Mucosa of stomach (tissue), 1 donor: ENCODE data around the gene EXOC6B.
"Not testable (repeated sequence)": the region's sequence is repeated elsewhere in the genome, so short reads cannot be mapped to it uniquely, and the experiment has no call there.

Experiments
- H3K27me3 ChIP-seq: one replicate; pipeline ENCODE4 v1.7.0; 2013; ENCODE audit warnings: mild to moderate bottlenecking, low read length; ENCODE audit not compliant: control insufficient read depth, insufficient read depth
- H3K36me3 ChIP-seq: one replicate; pipeline ENCODE4 v1.7.0; 2013; ENCODE audit warnings: low read length; ENCODE audit not compliant: control insufficient read depth, insufficient read depth
- H3K4me1 ChIP-seq: one replicate; pipeline ENCODE4 v1.7.0; 2013; ENCODE audit warnings: mild to moderate bottlenecking, low read length; ENCODE audit not compliant: control insufficient read depth, insufficient read depth
- H3K4me3 ChIP-seq: one replicate; pipeline ENCODE4 v1.7.0; 2013; ENCODE audit warnings: low read length
- H3K9ac ChIP-seq: one replicate; pipeline ENCODE4 v1.7.0; 2013; ENCODE audit warnings: mild to moderate bottlenecking, low read length, moderate library complexity
- H3K9me3 ChIP-seq: one replicate; pipeline ENCODE4 v1.7.0; 2013; ENCODE audit warnings: mild to moderate bottlenecking, low read length, moderate library complexity; ENCODE audit not compliant: control insufficient read depth
- donor health status: Pancreatic carcinoma.

The EXOC6B gene

DNA sequence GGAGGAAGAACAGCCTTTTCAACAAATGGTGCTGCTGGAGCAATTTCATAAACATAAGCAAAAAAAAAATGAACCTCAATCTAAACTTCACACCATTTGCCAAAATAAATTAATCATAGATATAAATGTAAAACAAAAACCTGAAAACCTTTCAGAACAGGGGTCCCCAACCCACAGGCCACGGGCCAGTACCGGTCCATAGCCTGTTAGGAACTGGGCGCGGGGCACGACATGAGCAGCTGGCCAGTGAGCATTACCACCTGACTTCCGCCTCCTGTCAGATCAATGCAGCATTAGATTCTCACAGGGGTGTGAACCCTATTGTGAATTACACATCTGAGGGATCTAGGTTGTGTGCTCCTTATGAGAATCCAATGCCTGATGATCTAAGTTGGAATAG, 176.0 kb downstream of the EXOC6B start:
- no peaks in the 10 kb centered on the region for H3K9me3 ChIP-seq
- H3K9ac ChIP-seq = no peak overlapping the region
- no peaks in the 10 kb centered on the region for H3K36me3 ChIP-seq
- H3K4me1 ChIP-seq = no peaks in the 10 kb centered on the region
- H3K4me3 ChIP-seq = no peak overlapping the region
- no peaks in the 10 kb centered on the region for H3K27me3 ChIP-seq

DNA sequence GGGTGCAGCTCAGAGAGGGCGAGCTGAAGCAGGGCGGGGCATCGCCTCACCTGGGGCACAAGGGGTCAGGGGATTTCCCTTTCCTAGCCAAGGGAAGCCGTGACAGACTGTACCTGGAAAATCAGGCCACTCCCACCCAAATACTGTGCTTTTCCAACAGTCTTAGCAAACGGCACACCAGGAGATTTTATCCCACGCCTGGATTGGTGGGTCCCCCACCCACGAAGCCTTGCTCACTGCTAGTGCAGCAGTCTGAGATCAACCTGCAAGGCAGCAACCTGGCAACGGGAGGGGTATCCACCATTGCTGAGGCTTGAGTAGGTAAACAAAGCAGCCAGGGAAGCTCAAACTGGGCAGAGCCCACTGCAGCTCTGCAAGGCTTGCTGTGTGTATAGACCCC, 184.6 kb downstream of the EXOC6B start:
- not testable (repeated sequence) for H3K36me3 ChIP-seq, H3K27me3 ChIP-seq, H3K9me3 ChIP-seq, H3K4me1 ChIP-seq, H3K4me3 ChIP-seq, H3K9ac ChIP-seq

DNA sequence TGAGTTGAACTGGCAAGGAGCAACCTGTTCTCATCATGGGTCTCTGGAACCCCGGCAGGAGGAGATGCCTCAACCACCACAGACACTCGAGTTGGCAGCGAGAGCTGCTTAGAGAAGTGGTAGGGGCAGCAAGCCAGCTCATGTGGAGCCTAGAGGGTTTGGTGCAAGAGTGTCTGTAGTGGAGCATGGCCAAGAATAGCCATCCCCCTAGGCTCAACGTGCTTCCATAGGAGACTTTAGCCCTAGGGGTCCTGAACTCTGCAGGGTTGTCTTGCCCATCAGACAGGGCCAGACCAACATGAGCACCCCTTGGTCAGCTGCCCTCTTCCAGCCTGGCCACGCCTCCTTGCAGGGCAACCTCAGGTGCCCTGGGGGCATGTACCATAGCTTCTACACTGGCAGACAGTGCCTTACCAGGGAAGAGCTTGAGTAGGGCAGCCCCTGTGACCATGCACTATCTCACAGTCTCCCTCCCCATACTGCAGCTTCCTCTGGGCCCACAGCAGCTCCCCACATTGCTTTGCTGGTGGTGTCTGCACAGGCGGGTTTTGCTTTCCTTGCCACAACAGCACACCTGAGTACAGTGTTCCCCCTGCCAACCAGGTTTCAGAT, 187.1 kb downstream of the EXOC6B start:
- no peaks in the 10 kb centered on the region for H3K9me3 ChIP-seq
- no peaks in the 10 kb centered on the region for H3K36me3 ChIP-seq
- H3K27me3 ChIP-seq = no peaks in the 10 kb centered on the region
- no peak overlapping the region for H3K9ac ChIP-seq
- H3K4me3 ChIP-seq = no peak overlapping the region
- no peaks in the 10 kb centered on the region for H3K4me1 ChIP-seq

DNA sequence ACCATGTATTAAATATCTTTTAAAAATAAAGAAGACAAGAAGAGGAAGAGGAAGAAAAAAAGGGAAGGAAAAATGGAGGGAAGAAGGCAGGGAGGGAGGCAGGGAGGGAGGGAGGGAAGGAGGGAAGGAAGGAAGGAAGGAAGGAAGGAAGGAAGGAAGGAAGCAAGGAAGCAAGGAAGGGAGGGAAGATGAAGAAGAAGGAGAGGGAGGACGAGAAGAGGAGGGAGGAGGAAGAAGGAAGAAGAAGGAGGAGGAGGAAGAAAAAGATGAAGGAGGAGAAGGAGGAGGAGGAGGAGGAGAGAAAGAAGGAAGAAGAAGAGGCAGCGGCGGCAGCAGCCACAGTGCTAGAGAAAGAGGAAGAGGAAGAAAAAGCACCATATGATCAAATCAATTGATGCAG, 189.6 kb downstream of the EXOC6B start:
- no peaks in the 10 kb centered on the region for H3K27me3 ChIP-seq
- no peak overlapping the region for H3K9ac ChIP-seq
- H3K4me3 ChIP-seq = no peak overlapping the region

DNA sequence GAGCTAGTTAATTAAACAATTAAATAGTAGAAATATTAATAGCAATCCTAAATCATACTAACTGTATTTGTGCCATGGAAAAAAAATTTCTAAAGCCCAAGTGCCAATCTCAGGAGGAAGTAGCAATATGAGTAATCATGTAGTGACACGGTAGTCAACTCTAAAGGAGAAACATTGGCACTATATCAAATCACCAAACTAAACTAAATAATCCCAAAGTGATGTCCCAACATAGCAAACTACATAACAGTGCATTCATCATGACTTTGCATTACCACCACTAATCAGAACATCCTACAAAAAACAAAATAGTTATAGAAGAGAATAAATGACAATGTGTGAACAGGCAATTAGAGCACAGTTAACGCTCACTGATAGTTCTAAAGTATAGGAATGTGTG, 195.1 kb downstream of the EXOC6B start:
- no peak overlapping the region for H3K9ac ChIP-seq
- H3K36me3 ChIP-seq = no peaks in the 10 kb centered on the region

More for the DNA sequence above, 189.6 kb downstream of the EXOC6B start:
- Histone ChIP-seq H3K4me1 (peaks cover 4% of the 10 kb centered on the region), H3K9me3 (no peaks in the 10 kb centered on the region), H3K36me3 (no peaks in the 10 kb centered on the region)

DNA sequence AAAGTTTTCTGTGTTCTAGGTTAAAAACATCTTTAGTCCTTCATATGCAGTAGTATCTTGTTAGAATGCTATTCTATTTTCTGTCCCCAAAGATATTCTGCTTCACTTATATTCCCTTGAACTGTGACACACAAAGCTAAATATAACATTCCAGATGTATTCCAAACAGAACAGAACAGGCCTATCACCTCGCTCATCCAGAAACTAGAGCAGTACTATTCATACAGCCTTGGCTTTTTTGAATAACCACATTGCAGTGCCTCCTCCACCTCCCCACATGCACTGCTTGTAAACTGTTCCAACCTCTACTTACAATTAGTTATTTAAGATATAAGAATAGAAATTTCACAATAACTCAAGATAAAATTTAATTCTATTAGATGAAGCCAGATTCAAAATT, 196.8 kb downstream of the EXOC6B start:
- no peaks in the 10 kb centered on the region for H3K27me3 ChIP-seq
- H3K9ac ChIP-seq = no peak overlapping the region
- no peaks in the 10 kb centered on the region for H3K9me3 ChIP-seq
- H3K36me3 ChIP-seq = no peaks in the 10 kb centered on the region
- H3K4me1 ChIP-seq = peaks cover 4% of the 10 kb centered on the region
- no peak overlapping the region for H3K4me3 ChIP-seq

More for the DNA sequence above, 195.1 kb downstream of the EXOC6B start:
- peaks cover 4% of the 10 kb centered on the region for H3K4me1 ChIP-seq
- H3K27me3 ChIP-seq = no peaks in the 10 kb centered on the region
- no peaks in the 10 kb centered on the region for H3K9me3 ChIP-seq
- H3K4me3 ChIP-seq = no peak overlapping the region

DNA sequence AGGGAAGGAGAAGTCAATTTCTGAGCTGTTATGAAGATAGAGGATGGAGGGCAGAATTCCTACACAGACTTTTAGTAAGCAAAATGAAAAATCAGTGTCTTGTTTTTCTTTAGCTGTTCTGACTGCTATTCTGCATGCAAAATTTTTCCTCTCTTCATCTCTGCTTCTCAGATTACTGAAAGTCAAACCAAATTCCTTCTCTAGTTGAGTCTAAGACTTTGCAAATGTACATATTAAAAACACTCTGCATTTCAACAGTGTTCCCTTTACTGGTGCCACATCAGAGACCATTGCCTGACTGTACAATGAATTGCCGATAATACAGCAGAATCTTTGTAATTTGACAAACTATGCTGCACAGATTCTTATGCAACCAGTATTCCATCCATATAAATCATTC, 198.8 kb downstream of the EXOC6B start:
- H3K9ac ChIP-seq = no peak overlapping the region
- H3K9me3 ChIP-seq = no peaks in the 10 kb centered on the region
- no peaks in the 10 kb centered on the region for H3K36me3 ChIP-seq
- H3K4me1 ChIP-seq = no peaks in the 10 kb centered on the region
- H3K27me3 ChIP-seq = no peaks in the 10 kb centered on the region
- H3K4me3 ChIP-seq = no peak overlapping the region

DNA sequence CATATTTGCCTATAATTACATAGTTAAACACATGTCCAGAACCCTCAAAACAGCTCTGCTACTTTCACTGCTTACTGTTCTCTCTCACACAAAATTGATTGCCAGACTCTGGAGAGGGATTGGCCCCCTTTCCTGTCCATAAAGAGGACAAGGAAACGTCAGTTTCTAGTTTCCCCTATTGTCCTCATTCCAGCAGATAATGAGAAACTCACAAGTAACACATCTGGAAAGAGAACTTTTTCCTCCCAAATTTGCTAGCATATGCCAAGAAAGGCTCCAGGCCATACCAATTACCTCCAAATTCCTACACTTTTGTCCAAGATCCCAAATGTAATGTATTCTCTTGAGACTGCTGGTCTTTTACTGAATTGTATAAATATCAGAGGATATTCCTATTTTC, 200.5 kb downstream of the EXOC6B start:
- Histone ChIP-seq H3K27me3 (no peaks in the 10 kb centered on the region), H3K4me1 (no peaks in the 10 kb centered on the region), H3K9me3 (no peaks in the 10 kb centered on the region), H3K4me3 (no peak overlapping the region), H3K9ac (no peak overlapping the region), H3K36me3 (no peaks in the 10 kb centered on the region)

DNA sequence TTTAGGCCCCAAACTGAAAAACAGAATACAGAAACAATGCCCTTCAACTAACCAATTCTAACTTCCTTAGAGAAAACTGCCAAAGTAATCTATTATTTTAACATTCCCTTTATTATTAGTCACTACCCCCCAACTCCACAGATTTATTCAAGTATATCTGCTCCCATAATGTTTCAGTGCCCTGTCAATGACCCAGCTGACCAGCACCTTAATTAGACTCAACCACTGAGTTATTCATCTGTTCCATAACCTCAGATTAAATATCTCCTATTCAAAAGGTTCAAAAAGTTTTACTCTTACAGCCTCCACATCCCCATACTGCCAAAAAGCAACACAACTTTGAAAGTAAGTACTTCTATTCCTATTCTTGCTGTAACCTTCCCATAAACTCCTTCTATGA, 202.4 kb downstream of the EXOC6B start:
- H3K9ac ChIP-seq = no peak overlapping the region

DNA sequence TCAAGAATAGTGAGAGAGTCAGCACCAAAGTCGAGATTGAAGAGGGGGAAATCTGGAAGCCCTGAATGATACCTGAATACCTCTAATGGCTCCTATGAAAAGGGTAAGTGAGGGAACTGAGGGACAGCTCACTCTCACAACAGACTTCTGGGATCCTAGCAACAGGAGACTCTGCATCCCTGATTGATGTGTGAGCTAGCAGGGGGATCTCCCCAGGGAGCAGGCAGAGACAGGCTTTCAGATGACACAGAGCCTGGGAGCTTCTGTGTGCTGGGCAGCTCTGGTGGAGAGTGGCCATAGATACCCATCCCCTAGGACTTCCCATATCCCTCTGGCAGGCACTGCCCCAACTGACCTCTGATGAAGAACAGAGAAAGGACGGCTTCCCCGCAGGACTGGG, 206.2 kb downstream of the EXOC6B start:
- no peak overlapping the region for H3K4me3 ChIP-seq
- H3K27me3 ChIP-seq = no peaks in the 10 kb centered on the region
- H3K9me3 ChIP-seq = no peaks in the 10 kb centered on the region
- H3K9ac ChIP-seq = no peak overlapping the region
- no peaks in the 10 kb centered on the region for H3K36me3 ChIP-seq
- H3K4me1 ChIP-seq = no peaks in the 10 kb centered on the region

More for the DNA sequence above, 202.4 kb downstream of the EXOC6B start:
- H3K4me1 ChIP-seq = no peaks in the 10 kb centered on the region
- no peaks in the 10 kb centered on the region for H3K9me3 ChIP-seq
- H3K36me3 ChIP-seq = no peaks in the 10 kb centered on the region
- H3K27me3 ChIP-seq = no peaks in the 10 kb centered on the region
- no peak overlapping the region for H3K4me3 ChIP-seq

DNA sequence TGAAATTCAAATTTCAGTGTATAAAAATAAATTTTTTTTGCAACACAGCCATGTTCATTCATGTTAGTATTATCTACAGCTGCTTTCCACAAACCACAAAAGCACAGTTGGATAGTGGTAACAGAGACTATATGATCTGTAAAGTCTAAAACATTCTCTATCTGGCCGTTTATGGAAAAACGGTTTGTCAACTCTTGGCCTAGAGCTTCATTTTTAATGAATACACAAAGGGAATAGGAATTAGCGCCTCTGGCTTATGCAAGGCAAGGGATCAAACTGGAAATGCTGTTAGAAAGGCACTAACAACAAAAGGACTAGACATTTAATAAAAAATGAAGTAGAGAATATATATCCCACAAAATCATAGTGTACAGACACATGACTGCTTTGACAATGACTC, 211.9 kb downstream of the EXOC6B start:
- no peaks in the 10 kb centered on the region for H3K4me1 ChIP-seq
- H3K9me3 ChIP-seq = no peaks in the 10 kb centered on the region
- no peak overlapping the region for H3K9ac ChIP-seq
- no peaks in the 10 kb centered on the region for H3K36me3 ChIP-seq
- H3K27me3 ChIP-seq = no peaks in the 10 kb centered on the region
- no peak overlapping the region for H3K4me3 ChIP-seq

DNA sequence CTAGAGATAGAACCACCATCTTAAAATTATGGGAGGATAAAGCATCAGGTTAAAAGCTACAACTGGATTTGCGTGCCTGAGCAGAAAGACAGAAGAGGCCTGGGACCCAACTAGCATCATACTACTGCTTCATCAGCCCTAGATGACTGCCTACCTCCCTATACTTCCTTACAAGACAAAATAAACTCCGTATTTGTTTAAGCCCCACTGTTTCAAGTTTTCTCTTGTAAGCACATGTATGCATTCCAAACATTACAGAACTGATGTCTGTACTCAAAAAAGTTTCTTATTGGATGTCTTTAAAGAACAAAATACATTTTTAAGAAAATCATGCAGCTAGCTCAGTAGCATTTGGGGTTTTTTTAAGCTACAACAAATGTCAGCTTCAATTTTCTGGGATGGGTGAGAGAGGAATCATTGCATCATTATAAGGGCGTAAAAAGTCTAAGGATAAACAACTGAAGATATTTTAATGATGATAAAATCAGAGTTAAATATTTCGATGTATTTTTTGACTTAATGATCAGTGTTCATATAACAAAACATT, 213.1 kb downstream of the EXOC6B start:
- no peaks in the 10 kb centered on the region for H3K4me1 ChIP-seq
- H3K27me3 ChIP-seq = no peaks in the 10 kb centered on the region
- H3K9ac ChIP-seq = no peak overlapping the region

DNA sequence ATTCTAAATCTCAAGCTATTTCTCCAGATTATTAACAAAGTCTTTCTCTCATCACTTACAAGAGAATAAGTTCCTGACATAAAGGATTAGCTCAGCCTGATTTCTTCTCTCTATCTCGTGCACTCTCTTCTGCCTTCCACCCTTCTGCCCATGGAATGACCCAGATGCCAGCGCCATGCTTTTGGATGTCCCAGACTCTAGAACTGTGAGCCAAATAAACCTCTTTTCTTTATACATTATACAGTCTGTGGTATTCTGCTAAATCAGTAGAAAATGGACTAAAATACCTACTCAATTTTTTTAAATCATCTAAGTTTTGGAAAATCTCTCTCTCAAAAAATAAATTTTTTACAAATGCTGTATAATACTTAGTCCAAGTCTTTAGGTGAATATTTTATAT, 218.6 kb downstream of the EXOC6B start:
- Histone ChIP-seq H3K4me3 (no peak overlapping the region), H3K36me3 (no peaks in the 10 kb centered on the region), H3K9me3 (no peaks in the 10 kb centered on the region), H3K4me1 (no peaks in the 10 kb centered on the region), H3K27me3 (no peaks in the 10 kb centered on the region), H3K9ac (no peak overlapping the region)

More for the DNA sequence above, 213.1 kb downstream of the EXOC6B start:
- Histone ChIP-seq H3K36me3 (no peaks in the 10 kb centered on the region), H3K4me3 (no peak overlapping the region), H3K9me3 (no peaks in the 10 kb centered on the region)
